Panc1 (cell line): ENCODE data around the gene PPCDC. TPM values are rescaled to one million over a fixed set of nuclear protein-coding genes. Genes with fewer than 3 reads are reported as not detected.

ENCODE experiments used
- ATAC-seq: fragments of 200-7000 bp; cut with Tn5 transposase; 2 replicates; pipeline ENCODE4 v1.9.1; 2020; ENCODE audit warnings: mild to moderate bottlenecking, moderate library complexity
- BruUV-seq: library from RNA; stranded (reverse); fragments of 400-500 nt; replicated peaks from 2 replicates; lab custom pipeline; 2021; lab: Mats Ljungman, UMichigan
- CTCF ChIA-PET: fragments of 300-600 bp; sonication (Branson Sonifier 250); formaldehyde crosslinking; loops from one replicate; lab custom pipeline; 2022; ENCODE audit warnings: antibody characterized with exemption; lab: Charles Lee
- POLR2A ChIA-PET: fragments of 300-600 bp; sonication (Branson Sonifier 250); formaldehyde crosslinking; loops from one replicate; lab custom pipeline; 2022; ENCODE audit warnings: antibody characterized with exemption; lab: Charles Lee
- DNase-seq: peaks from one replicate; pipeline ENCODE4 v3.0.0-alpha.2; 2010; ENCODE audit warnings: low read depth, low spot score
- H3K27ac ChIP-seq: 2 replicates; pipeline ENCODE4 v1.5.1; 2011; ENCODE audit warnings: mild to moderate bottlenecking, low read length, inconsistent platforms
- H3K27me3 ChIP-seq: fragments of 200-500 bp; sonication (Bioruptor generic); 2 replicates; pipeline ENCODE4 v1.6.0; 2014; ENCODE audit warnings: low read length, inconsistent platforms; ENCODE audit not compliant: control insufficient read depth, insufficient read depth
- H3K36me3 ChIP-seq: fragments of 200-500 bp; sonication (Bioruptor generic); 2 replicates; pipeline ENCODE4 v1.5.1; 2014; ENCODE audit warnings: inconsistent platforms, mild to moderate bottlenecking, low read length, moderate library complexity; ENCODE audit not compliant: control insufficient read depth, insufficient read depth
- H3K4me1 ChIP-seq: 2 replicates; pipeline ENCODE4 v1.5.1; 2011; ENCODE audit warnings: inconsistent platforms, mild to moderate bottlenecking, low read length, moderate library complexity; ENCODE audit not compliant: control insufficient read depth, insufficient read depth
- H3K4me3 ChIP-seq, 2 experiments: 2 replicates each; pipeline ENCODE4 v1.5.1; 2011 to 2012; ENCODE audit warnings: low read depth in 2 of 2, low read length in 2 of 2, mild to moderate bottlenecking in 2 of 2, inconsistent platforms in 1 of 2, moderate library complexity in 1 of 2
- H3K9me3 ChIP-seq: fragments of 200-500 bp; sonication (Bioruptor generic); 2 replicates; pipeline ENCODE4 v1.5.1; 2014; ENCODE audit warnings: low read depth, mild to moderate bottlenecking, inconsistent platforms, low read length, moderate library complexity; ENCODE audit not compliant: control insufficient read depth, insufficient read depth
- POLR2AphosphoS5 ChIP-seq: IDR thresholded peaks from 2 replicates; pipeline ENCODE4 v1.6.1; 2012; ENCODE audit warnings: mild to moderate bottlenecking, low read depth, low read length, moderate library complexity
- SIN3A ChIP-seq: IDR thresholded peaks from 2 replicates; pipeline ENCODE4 v1.6.1; 2012; ENCODE audit warnings: low read depth, mild to moderate bottlenecking, low read length, moderate library complexity, borderline replicate concordance; ENCODE audit not compliant: insufficient read depth
- TCF7L2 ChIP-seq: IDR thresholded peaks from 2 replicates; pipeline ENCODE4 v1.6.1; 2011; ENCODE audit warnings: mild to moderate bottlenecking, low read depth, low read length, inconsistent platforms
- in situ Hi-C: cut with HindIII; loops from 2 replicates; pipeline ENCODE4 v1.10.0; 2016; ENCODE audit warnings: low sequenced_read_pairs, low pct_unique_long_range_greater_than_20kb
- intact Hi-C: fragments of 100-400 bp; cut with micrococcal nuclease; formaldehyde crosslinking; loops from one replicate; pipeline ENCODE4 v1.10.0; 2022; ENCODE audit not compliant: unreplicated experiment
- total RNA-seq: library from RNA; stranded (reverse); gene quantifications from one replicate; pipeline ENCODE4 v1.2.1, GENCODE V29; 2021; ENCODE audit not compliant: unreplicated experiment
- TF ChIP-seq, protein P1 (sequence below): fragments of 450-650 bp; IDR thresholded peaks from 2 replicates; pipeline ENCODE4 v1.5.1; 2017; ENCODE audit warnings: mild to moderate bottlenecking
- TF ChIP-seq, protein P2 (sequence below), 2 experiments: IDR thresholded peaks; 2 replicates each; pipeline ENCODE4 v1.6.1; 2011 to 2012; ENCODE audit warnings: low read depth in 2 of 2, control low read depth in 1 of 2, low read length in 1 of 2, mild to moderate bottlenecking in 1 of 2, moderate library complexity in 1 of 2; ENCODE audit not compliant: insufficient read depth in 1 of 2

PPCDC gene
- total RNA-seq, 1 experiment from 2014 or later, result 26.1 TPM

DNA sequence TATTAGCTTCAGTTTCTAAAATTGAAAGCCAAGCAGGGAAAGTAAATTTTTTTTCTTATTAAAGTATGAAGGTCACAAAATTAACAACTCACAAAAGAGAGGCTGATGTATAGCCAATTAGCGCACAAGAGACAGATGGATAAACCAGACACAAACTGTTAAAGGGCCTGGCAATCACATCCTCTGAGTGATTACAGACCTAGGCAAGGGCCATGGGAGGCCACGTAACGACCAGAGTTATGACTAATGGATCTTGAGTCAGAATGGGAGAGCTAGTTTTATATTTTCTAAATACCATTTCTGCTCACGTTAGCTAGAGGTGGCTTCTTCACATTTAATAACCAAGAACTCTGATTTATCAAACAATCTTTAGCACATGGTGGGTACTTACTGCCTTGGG, 45.8 kb upstream of the PPCDC start:
- ATAC-seq, result no peak
- ChIA-PET CTCF (interaction anchor here (0.6 to 0.7 kb wide), 2 partner anchors 24 to 322 kb away, joined by 3 to 10 read pairs; no protein-coding TSS in a partner anchor), POLR2A (no interaction called here)
- Histone ChIP-seq H3K9me3 (no peaks in the 10 kb centered on the region), H3K4me3 (no peak overlapping the region), H3K27ac (no peak overlapping the region), H3K4me1 (no peaks in the 10 kb centered on the region), H3K36me3 (no peaks in the 10 kb centered on the region), H3K27me3 (no peaks in the 10 kb centered on the region)
- DNase-seq, result no peak
- in situ Hi-C loops, result no loop called here
- no peak for TF ChIP-seq POLR2AphosphoS5
- TF ChIP-seq, protein P1, sequence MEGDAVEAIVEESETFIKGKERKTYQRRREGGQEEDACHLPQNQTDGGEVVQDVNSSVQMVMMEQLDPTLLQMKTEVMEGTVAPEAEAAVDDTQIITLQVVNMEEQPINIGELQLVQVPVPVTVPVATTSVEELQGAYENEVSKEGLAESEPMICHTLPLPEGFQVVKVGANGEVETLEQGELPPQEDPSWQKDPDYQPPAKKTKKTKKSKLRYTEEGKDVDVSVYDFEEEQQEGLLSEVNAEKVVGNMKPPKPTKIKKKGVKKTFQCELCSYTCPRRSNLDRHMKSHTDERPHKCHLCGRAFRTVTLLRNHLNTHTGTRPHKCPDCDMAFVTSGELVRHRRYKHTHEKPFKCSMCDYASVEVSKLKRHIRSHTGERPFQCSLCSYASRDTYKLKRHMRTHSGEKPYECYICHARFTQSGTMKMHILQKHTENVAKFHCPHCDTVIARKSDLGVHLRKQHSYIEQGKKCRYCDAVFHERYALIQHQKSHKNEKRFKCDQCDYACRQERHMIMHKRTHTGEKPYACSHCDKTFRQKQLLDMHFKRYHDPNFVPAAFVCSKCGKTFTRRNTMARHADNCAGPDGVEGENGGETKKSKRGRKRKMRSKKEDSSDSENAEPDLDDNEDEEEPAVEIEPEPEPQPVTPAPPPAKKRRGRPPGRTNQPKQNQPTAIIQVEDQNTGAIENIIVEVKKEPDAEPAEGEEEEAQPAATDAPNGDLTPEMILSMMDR, result no peak
- TF ChIP-seq TCF7L2, result no peak
- TF ChIP-seq SIN3A, result no peak
- TF ChIP-seq, protein P2, sequence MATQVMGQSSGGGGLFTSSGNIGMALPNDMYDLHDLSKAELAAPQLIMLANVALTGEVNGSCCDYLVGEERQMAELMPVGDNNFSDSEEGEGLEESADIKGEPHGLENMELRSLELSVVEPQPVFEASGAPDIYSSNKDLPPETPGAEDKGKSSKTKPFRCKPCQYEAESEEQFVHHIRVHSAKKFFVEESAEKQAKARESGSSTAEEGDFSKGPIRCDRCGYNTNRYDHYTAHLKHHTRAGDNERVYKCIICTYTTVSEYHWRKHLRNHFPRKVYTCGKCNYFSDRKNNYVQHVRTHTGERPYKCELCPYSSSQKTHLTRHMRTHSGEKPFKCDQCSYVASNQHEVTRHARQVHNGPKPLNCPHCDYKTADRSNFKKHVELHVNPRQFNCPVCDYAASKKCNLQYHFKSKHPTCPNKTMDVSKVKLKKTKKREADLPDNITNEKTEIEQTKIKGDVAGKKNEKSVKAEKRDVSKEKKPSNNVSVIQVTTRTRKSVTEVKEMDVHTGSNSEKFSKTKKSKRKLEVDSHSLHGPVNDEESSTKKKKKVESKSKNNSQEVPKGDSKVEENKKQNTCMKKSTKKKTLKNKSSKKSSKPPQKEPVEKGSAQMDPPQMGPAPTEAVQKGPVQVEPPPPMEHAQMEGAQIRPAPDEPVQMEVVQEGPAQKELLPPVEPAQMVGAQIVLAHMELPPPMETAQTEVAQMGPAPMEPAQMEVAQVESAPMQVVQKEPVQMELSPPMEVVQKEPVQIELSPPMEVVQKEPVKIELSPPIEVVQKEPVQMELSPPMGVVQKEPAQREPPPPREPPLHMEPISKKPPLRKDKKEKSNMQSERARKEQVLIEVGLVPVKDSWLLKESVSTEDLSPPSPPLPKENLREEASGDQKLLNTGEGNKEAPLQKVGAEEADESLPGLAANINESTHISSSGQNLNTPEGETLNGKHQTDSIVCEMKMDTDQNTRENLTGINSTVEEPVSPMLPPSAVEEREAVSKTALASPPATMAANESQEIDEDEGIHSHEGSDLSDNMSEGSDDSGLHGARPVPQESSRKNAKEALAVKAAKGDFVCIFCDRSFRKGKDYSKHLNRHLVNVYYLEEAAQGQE (IDR thresholded peaks at IDR 0.05; ENCODE audit: insufficient read depth in 1 of 2, low read depth in 2 of 2, low read length in 1 of 2), result no peak
- intact Hi-C loops, result no loop called here
- BruUV-seq, result no TSS peak

DNA sequence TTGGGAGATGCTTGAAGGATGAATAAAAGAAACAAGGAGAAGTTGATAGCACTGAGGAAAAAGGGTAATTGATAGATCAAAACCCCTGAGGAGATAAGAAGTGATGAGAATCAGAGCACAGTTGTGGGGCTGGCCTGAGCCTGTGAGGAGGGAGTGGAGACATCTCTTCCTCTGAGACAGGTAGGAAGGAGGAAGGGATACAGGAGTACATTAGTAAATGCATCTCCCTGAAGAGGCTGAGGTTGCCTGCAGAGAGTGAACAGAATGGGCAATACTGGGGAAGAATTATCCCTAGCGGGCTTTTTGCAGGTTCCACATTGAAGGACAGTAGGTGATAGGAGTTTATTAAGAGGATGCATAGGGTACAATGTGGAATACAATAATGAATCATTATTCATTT, 45.3 kb upstream of the PPCDC start:
- Histone ChIP-seq H3K9me3 (no peaks in the 10 kb centered on the region), H3K4me1 (no peaks in the 10 kb centered on the region), H3K4me3 (no peak overlapping the region), H3K27me3 (no peaks in the 10 kb centered on the region), H3K36me3 (no peaks in the 10 kb centered on the region), H3K27ac (no peak overlapping the region)
- intact Hi-C loops (no loop called here), in situ Hi-C loops (no loop called here)
- POLR2A ChIA-PET, result no interaction called here
- TF ChIP-seq, protein P2 (IDR thresholded peaks at IDR 0.05; ENCODE audit: insufficient read depth in 1 of 2, low read depth in 2 of 2, low read length in 1 of 2), result no peak
- TF ChIP-seq, protein P1, result no peak
- no peak for TF ChIP-seq POLR2AphosphoS5
- TF ChIP-seq SIN3A, result no peak
- DNase-seq, result no peak
- no TSS peak for BruUV-seq
- CTCF ChIA-PET, result interaction anchor here (0.5 kb wide), 1 partner anchor 13 kb away, joined by 6 read pairs; no protein-coding TSS in a partner anchor
- ATAC-seq, result no peak
